HG02678 (cell line): Measurements from ENCODE around the gene CNKSR3.
A peak's percentile ranks its signal among the peaks of the same experiment; 100 is the strongest.

Experiments used
- ATAC-seq: cut with Tn5 transposase; IDR thresholded peaks from one replicate; pipeline ENCODE4 v1.9.1; 2021; ENCODE audit warnings: mild to moderate bottlenecking, moderate library complexity; ENCODE audit not compliant: unreplicated experiment

CNKSR3 gene

GRCh38 chr6:154356690-154357089 lies 153.8 kb downstream of the CNKSR3 start, which contains the start of gene IPCEF1:
Gene IPCEF1, minus strand, starts transcription at chr6:154356803. Its CDS starts 90,856 bp downstream, at chr6:154265947.
- ATAC-seq, result peak; percentile 23

- no peak for ATAC-seq
These were observed 154.4 kb downstream of the CNKSR3 start for GRCh38 chr6:154356113-154356512.

- no peak for ATAC-seq
These were observed 156.2 kb downstream of the CNKSR3 start for GRCh38 chr6:154354265-154354777.

GRCh38 chr6:154353626-154354025 lies 156.9 kb downstream of the CNKSR3 start:
- ATAC-seq, result no peak

- peak; percentile 62 for ATAC-seq
These were observed 157.4 kb downstream of the CNKSR3 start for GRCh38 chr6:154352898-154353585.

- ATAC-seq, result no peak
These were observed 160.2 kb downstream of the CNKSR3 start for GRCh38 chr6:154350293-154350692.

- no peak for ATAC-seq
These were observed 162.5 kb downstream of the CNKSR3 start for GRCh38 chr6:154347981-154348380.

GRCh38 chr6:154345811-154346210 lies 164.7 kb downstream of the CNKSR3 start:
- ATAC-seq, result no peak

- peak; percentile 45 for ATAC-seq
These were observed 166.8 kb downstream of the CNKSR3 start for GRCh38 chr6:154343473-154344308.

GRCh38 chr6:154341871-154342270 lies 168.6 kb downstream of the CNKSR3 start:
- ATAC-seq, result no peak

- no peak for ATAC-seq
These were observed 169.1 kb downstream of the CNKSR3 start for GRCh38 chr6:154341336-154341735.
